Smooth muscle cell (in vitro differentiated cells): ENCODE measurements around the gene CHRNA1. TPM values are rescaled to one million over a fixed set of nuclear protein-coding genes. Genes with fewer than 3 reads are reported as not detected.

ENCODE experiments used
- DNase-seq: peaks from one replicate; lab custom pipeline; 2025; ENCODE audit not compliant: unreplicated experiment; lab: John Stamatoyannopoulos, UW
- H2AFZ ChIP-seq: fragments of 200-600 bp; sonication (generic); 2 replicates; pipeline ENCODE4 v1.6.0; 2016; ENCODE audit warnings: antibody characterized with exemption, low read depth, mild to moderate bottlenecking
- H3F3A ChIP-seq: fragments of 200-600 bp; sonication (generic); 2 replicates; pipeline ENCODE4 v1.6.0; 2017; ENCODE audit warnings: antibody characterized with exemption, low read depth
- H3K27ac ChIP-seq: fragments of 200-600 bp; sonication (generic); 2 replicates; pipeline ENCODE4 v1.5.1; 2016; ENCODE audit warnings: low read depth, mild to moderate bottlenecking
- H3K27me3 ChIP-seq: fragments of 200-600 bp; sonication (generic); 2 replicates; pipeline ENCODE4 v1.6.1; 2016; ENCODE audit warnings: low read depth, mild to moderate bottlenecking
- H3K36me3 ChIP-seq: fragments of 200-600 bp; sonication (generic); 2 replicates; pipeline ENCODE4 v1.5.1; 2016; ENCODE audit warnings: low read depth
- H3K4me1 ChIP-seq: fragments of 200-600 bp; sonication (generic); 2 replicates; pipeline ENCODE4 v1.5.1; 2016; ENCODE audit warnings: low read depth
- H3K4me2 ChIP-seq: fragments of 200-600 bp; sonication (generic); 2 replicates; pipeline ENCODE4 v1.6.0; 2016; ENCODE audit warnings: mild to moderate bottlenecking
- H3K4me3 ChIP-seq: fragments of 200-600 bp; sonication (generic); 2 replicates; pipeline ENCODE4 v1.5.1; 2016; ENCODE audit warnings: mild to moderate bottlenecking
- H3K79me2 ChIP-seq: fragments of 200-600 bp; sonication (generic); 2 replicates; pipeline ENCODE4 v1.6.0; 2016; ENCODE audit warnings: low read depth, mild to moderate bottlenecking
- H3K9ac ChIP-seq: fragments of 200-600 bp; sonication (generic); 2 replicates; pipeline ENCODE4 v1.6.0; 2016; ENCODE audit warnings: low read depth
- H3K9me3 ChIP-seq: fragments of 200-600 bp; sonication (generic); replicated peaks from 2 replicates; pipeline ENCODE4 v1.5.1; 2016; ENCODE audit warnings: low read depth
- H4K20me1 ChIP-seq: fragments of 200-600 bp; sonication (generic); 2 replicates; pipeline ENCODE4 v1.6.0; 2016; ENCODE audit warnings: low read depth
- WGBS: methylation state at CpG from one replicate; pipeline ENCODE4 v1.1.7; 2016; ENCODE audit warnings: low lambda C conversion rate; 5-methylcytosine and 5-hydroxymethylcytosine counted together
- polyA plus RNA-seq: library from polyadenylated mRNA; unstranded; fragments of >200 nt; fragmentation: Nextera tagmentation; extraction: Ambion mirVana; gene quantifications from 2 replicates; pipeline ENCODE4 v1.2.1, GENCODE V29; 2016
- total RNA-seq: library from RNA; depleted of rRNA; stranded (reverse); fragments of >200 nt; gene quantifications from 2 replicates; pipeline ENCODE4 v1.2.3, GENCODE V29; 2014
- TF ChIP-seq, protein P1 (sequence below): fragments of 200-600 bp; sonication (generic); IDR thresholded peaks from 2 replicates; pipeline ENCODE4 v1.5.1; 2017; ENCODE audit warnings: borderline replicate concordance, mild to moderate bottlenecking, antibody characterized with exemption; ENCODE audit not compliant: insufficient read depth, poor library complexity, severe bottlenecking

Gene CHRNA1
- total and polyA plus RNA-seq, 2 experiments from 2014 or later = 1.2 to 1.3 TPM

DNA sequence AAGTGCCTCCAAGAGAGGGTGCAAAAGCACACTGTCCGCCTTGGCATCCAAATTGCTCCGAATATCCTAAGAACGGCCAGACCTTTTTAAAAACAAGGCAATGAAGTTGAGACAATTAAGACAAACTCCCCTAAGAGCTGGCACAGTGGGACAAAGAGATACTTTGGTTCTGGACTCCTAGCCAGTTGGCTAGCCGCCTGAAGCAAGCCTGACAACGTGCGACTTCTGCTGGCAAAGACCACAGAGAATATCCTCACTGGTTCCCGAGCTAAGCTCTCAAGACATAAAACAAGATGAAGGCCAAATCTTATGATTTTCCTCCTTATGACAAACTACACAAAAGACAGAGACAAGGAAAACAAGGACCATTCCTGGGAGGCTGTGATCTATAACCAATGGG is 32.7 kb downstream of the CHRNA1 start:
- Histone ChIP-seq H3K9me3 (no peaks in the 10 kb centered on the region), H4K20me1 (no peaks in the 10 kb centered on the region), H3F3A (no peaks in the 10 kb centered on the region), H3K36me3 (no peaks in the 10 kb centered on the region), H3K27ac (no peak overlapping the region), H2AFZ (no peak overlapping the region), H3K4me1 (no peaks in the 10 kb centered on the region), H3K4me2 (no peak overlapping the region), H3K4me3 (no peak overlapping the region), H3K27me3 (peaks cover 35% of the 10 kb centered on the region), H3K79me2 (no peaks in the 10 kb centered on the region), H3K9ac (no peak overlapping the region)
- 93% methylated on average over 7 of the region's 7 CpGs for WGBS
- TF ChIP-seq, protein P1, sequence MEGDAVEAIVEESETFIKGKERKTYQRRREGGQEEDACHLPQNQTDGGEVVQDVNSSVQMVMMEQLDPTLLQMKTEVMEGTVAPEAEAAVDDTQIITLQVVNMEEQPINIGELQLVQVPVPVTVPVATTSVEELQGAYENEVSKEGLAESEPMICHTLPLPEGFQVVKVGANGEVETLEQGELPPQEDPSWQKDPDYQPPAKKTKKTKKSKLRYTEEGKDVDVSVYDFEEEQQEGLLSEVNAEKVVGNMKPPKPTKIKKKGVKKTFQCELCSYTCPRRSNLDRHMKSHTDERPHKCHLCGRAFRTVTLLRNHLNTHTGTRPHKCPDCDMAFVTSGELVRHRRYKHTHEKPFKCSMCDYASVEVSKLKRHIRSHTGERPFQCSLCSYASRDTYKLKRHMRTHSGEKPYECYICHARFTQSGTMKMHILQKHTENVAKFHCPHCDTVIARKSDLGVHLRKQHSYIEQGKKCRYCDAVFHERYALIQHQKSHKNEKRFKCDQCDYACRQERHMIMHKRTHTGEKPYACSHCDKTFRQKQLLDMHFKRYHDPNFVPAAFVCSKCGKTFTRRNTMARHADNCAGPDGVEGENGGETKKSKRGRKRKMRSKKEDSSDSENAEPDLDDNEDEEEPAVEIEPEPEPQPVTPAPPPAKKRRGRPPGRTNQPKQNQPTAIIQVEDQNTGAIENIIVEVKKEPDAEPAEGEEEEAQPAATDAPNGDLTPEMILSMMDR = no peak
- no peak for DNase-seq

DNA sequence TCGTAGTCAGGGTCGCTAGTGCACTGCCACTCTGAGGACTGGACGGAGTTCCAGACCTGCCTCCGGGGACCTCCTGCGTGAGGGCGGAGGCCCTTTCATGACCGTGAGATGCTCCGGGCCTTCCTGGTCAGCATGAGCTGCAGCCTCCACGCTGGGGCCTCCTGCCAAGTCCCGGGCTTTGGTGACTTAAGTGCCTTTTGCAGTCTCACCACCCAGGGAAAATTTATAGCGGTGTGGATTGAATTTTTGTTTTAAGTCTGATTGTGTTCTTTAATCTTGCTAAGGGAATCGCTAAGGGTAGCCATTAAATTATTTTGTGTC is 33.6 kb downstream of the CHRNA1 start:
- Histone ChIP-seq H3K4me3 (no peak overlapping the region), H3K4me2 (peak overlapping the region; percentile 83), H4K20me1 (no peaks in the 10 kb centered on the region), H3K27ac (no peak overlapping the region), H3K9ac (no peak overlapping the region), H3K79me2 (no peaks in the 10 kb centered on the region), H3F3A (no peaks in the 10 kb centered on the region), H3K27me3 (peaks cover 38% of the 10 kb centered on the region), H3K9me3 (no peaks in the 10 kb centered on the region), H3K36me3 (no peaks in the 10 kb centered on the region), H2AFZ (no peak overlapping the region), H3K4me1 (no peaks in the 10 kb centered on the region)
- WGBS = 81% methylated on average over 12 of the region's 12 CpGs
- DNase-seq = no peak
- TF ChIP-seq, protein P1 = no peak

DNA sequence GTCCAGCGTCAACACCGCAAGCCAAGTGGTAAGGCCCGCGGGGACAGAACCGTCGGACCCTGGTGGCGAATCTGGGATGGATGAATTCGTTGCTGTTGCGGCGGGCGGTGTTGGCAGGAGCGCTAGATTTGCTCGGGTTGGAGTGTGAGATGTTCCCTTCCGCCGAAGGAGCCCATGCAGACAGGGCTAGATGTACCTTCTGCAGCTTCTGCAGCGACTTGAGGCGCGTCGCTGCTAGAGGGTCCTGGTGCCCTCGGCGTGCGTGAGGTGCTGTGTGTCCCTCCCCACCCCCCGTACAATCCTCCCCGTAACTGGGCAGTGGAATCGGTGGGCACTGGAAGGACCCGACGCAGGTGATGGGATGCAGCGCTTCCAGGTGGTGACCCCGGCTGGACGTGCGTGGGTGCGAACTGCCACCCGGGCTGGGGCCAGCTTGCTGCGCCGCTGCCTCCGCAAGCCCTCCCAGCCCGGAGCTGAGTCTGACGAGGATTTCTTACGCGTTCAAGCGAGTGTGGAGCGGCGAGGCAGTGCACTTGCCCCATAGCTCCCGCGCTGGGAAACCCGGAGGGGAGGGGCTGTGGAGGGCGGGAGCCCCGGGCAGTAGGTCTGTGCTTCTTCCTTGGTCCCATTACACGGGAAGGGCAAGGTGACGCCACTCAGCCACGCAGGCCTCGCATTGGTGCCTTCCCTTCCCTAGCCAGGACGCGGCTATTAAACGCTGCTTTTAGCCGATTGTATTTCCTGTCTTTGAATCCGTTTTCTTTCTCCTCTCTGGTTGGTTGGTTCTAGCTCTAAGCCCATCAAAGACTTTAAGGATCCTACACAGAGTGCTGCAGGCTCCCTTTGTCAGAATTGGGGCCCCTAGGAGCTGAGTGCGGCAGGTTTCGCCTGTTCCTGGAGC is 34.2 kb downstream of the CHRNA1 start:
- Histone ChIP-seq H3K79me2 (no peaks in the 10 kb centered on the region), H3F3A (no peaks in the 10 kb centered on the region), H3K4me2 (peak overlapping the region; percentile 83), H3K4me3 (peak overlapping the region; percentile 46), H3K27ac (no peak overlapping the region), H3K9ac (no peak overlapping the region), H3K27me3 (peaks cover 38% of the 10 kb centered on the region), H3K36me3 (no peaks in the 10 kb centered on the region), H4K20me1 (no peaks in the 10 kb centered on the region), H2AFZ (peak overlapping the region; percentile 78), H3K4me1 (no peaks in the 10 kb centered on the region), H3K9me3 (no peaks in the 10 kb centered on the region)
- TF ChIP-seq, protein P1 = no peak
- DNase-seq = no peak
- WGBS = 21% methylated on average over 58 of the region's 59 CpGs

DNA sequence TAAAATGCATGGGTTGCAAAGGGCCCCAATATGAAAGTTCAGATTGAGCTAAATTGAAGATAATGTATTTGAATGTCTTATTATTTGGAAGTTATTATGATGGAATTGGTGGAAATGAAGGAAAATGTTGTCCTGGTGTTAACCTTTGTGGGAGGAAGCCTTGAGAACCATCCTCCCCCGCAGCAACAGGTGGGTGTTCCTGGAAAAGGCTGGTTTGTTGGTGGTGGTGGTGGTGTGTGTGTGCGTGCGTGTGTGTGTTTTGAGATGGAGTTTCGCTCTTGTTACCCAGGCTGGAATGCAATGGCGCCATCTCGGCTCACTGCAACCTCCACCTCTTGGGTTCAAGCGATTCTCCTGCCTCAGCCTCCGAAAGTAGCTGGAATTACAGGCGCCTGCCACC is 36.2 kb downstream of the CHRNA1 start:
- WGBS = 94% methylated on average over 9 of the region's 9 CpGs
- Histone ChIP-seq H3K27ac (no peak overlapping the region), H3K4me1 (no peaks in the 10 kb centered on the region), H3K4me3 (no peak overlapping the region), H4K20me1 (no peaks in the 10 kb centered on the region), H3K27me3 (peaks cover 38% of the 10 kb centered on the region), H3K36me3 (no peaks in the 10 kb centered on the region), H3F3A (no peaks in the 10 kb centered on the region), H3K79me2 (no peaks in the 10 kb centered on the region), H3K9ac (no peak overlapping the region), H3K4me2 (no peak overlapping the region), H2AFZ (no peak overlapping the region), H3K9me3 (no peaks in the 10 kb centered on the region)
- DNase-seq = no peak
- TF ChIP-seq, protein P1 = no peak
